IMR-90 (cell line): Measurements from ENCODE around the gene CD320. TPM values are rescaled to one million over a fixed set of nuclear protein-coding genes. Genes with fewer than 3 reads are reported as not detected.

ENCODE experiments used
- ATAC-seq: fragments of 200-7000 bp; cut with Tn5 transposase; 2 replicates; pipeline ENCODE4 v1.9.1; 2020; ENCODE audit warnings: low read depth, mild to moderate bottlenecking, moderate library complexity
- BruUV-seq: library from RNA; stranded (reverse); fragments of 400-500 nt; replicated peaks from 2 replicates; lab custom pipeline; 2021; lab: Mats Ljungman, UMichigan
- CTCF ChIA-PET: fragments of 300-600 bp; formaldehyde crosslinking; extraction: SDS; loops from one replicate; lab custom pipeline; 2021; ENCODE audit warnings: antibody characterized with exemption; lab: Yijun Ruan, JAX
- POLR2A ChIA-PET: fragments of 300-600 bp; sonication (Branson Sonifier 250); formaldehyde crosslinking; loops from one replicate; lab custom pipeline; 2022; ENCODE audit warnings: antibody characterized with exemption; ENCODE audit not compliant: unreplicated experiment; lab: Charles Lee
- DNase-seq: peaks from one replicate; pipeline ENCODE4 v3.0.0; 2013
- H2AFZ ChIP-seq: replicated peaks from 2 replicates; pipeline ENCODE3; 2013; ENCODE audit warnings: low read length, mild to moderate bottlenecking; ENCODE audit not compliant: poor library complexity
- H2AK5ac ChIP-seq: 2 replicates; pipeline ENCODE4 v1.6.1; 2013; ENCODE audit warnings: low read depth, low read length, inconsistent platforms
- H2AK9ac ChIP-seq: replicated peaks from 2 replicates; pipeline ENCODE3; 2013; ENCODE audit warnings: mild to moderate bottlenecking, low read depth, low read length, moderate library complexity; ENCODE audit not compliant: poor library complexity
- H2BK120ac ChIP-seq: 2 replicates; pipeline ENCODE4 v1.6.1; 2013; ENCODE audit warnings: low read depth, low read length, inconsistent platforms
- H2BK15ac ChIP-seq: 3 replicates; pipeline ENCODE4 v1.6.1; 2013; ENCODE audit warnings: low read depth, low read length, inconsistent platforms
- H2BK20ac ChIP-seq: 2 replicates; pipeline ENCODE4 v1.6.1; 2013; ENCODE audit warnings: low read depth, mild to moderate bottlenecking, inconsistent platforms, low read length, moderate library complexity
- H2BK5ac ChIP-seq: 2 replicates; pipeline ENCODE4 v1.6.1; 2013; ENCODE audit warnings: mild to moderate bottlenecking, low read depth, low read length, inconsistent platforms; ENCODE audit not compliant: poor library complexity, severe bottlenecking
- H3K14ac ChIP-seq: replicated peaks from 2 replicates; pipeline ENCODE4 v1.6.1; 2013; ENCODE audit warnings: low read depth, low read length, inconsistent platforms
- H3K18ac ChIP-seq: 2 replicates; pipeline ENCODE4 v1.6.1; 2013; ENCODE audit warnings: low read depth, low read length, control low read depth
- H3K23ac ChIP-seq: 2 replicates; pipeline ENCODE4 v1.6.1; 2013; ENCODE audit warnings: low read depth, low read length, inconsistent platforms
- H3K27ac ChIP-seq: 2 replicates; pipeline ENCODE4 v1.5.1; 2013; ENCODE audit warnings: mild to moderate bottlenecking, control low read depth, low read length; ENCODE audit not compliant: insufficient read depth
- H3K27me3 ChIP-seq: 2 replicates; pipeline ENCODE4 v1.6.1; 2013; ENCODE audit warnings: low read length; ENCODE audit not compliant: control insufficient read depth, insufficient read depth
- H3K36me3 ChIP-seq: 2 replicates; pipeline ENCODE4 v1.6.1; 2013; ENCODE audit warnings: low read length, mixed read lengths; ENCODE audit not compliant: control insufficient read depth, insufficient read depth
- H3K4ac ChIP-seq: 2 replicates; pipeline ENCODE4 v1.6.1; 2013; ENCODE audit warnings: low read depth, low read length, inconsistent platforms
- H3K4me1 ChIP-seq: 2 replicates; pipeline ENCODE4 v1.6.1; 2013; ENCODE audit warnings: low read length, mixed read lengths; ENCODE audit not compliant: control insufficient read depth, insufficient read depth
- H3K4me2 ChIP-seq: 2 replicates; pipeline ENCODE4 v1.6.1; 2013; ENCODE audit warnings: low read depth, mild to moderate bottlenecking, control low read depth, low read length, moderate library complexity
- H3K4me3 ChIP-seq: 2 replicates; pipeline ENCODE4 v1.5.1; 2013; ENCODE audit warnings: low read depth, mild to moderate bottlenecking, control low read depth, low read length, moderate library complexity; ENCODE audit not compliant: insufficient read depth
- H3K56ac ChIP-seq: 2 replicates; pipeline ENCODE4 v1.6.1; 2013; ENCODE audit warnings: low read length, inconsistent platforms; ENCODE audit not compliant: insufficient read depth; ENCODE audit errors: extremely low read depth
- H3K79me1 ChIP-seq, 2 experiments: 2 replicates each; pipeline ENCODE4 v1.6.1; 2013; ENCODE audit warnings: low read length in 2 of 2, inconsistent platforms in 1 of 2, low read depth in 1 of 2
- H3K9ac ChIP-seq: 2 replicates; pipeline ENCODE4 v1.6.1; 2013; ENCODE audit warnings: low read depth, low read length, control low read depth
- H3K9me1 ChIP-seq: 2 replicates; pipeline ENCODE4 v1.6.1; 2013; ENCODE audit warnings: low read length, inconsistent platforms; ENCODE audit not compliant: insufficient read depth
- H3K9me3 ChIP-seq: 2 replicates; pipeline ENCODE4 v1.6.1; 2013; ENCODE audit warnings: low read length; ENCODE audit not compliant: control insufficient read depth, insufficient read depth
- H4K20me1 ChIP-seq: 2 replicates; pipeline ENCODE4 v1.6.1; 2013; ENCODE audit warnings: low read length, inconsistent platforms; ENCODE audit not compliant: insufficient read depth
- H4K5ac ChIP-seq: 2 replicates; pipeline ENCODE4 v1.6.1; 2013; ENCODE audit warnings: mild to moderate bottlenecking, low read depth, low read length, control low read depth
- H4K8ac ChIP-seq, 2 experiments: 2 replicates each; pipeline ENCODE4 v1.6.1; 2013; ENCODE audit warnings: low read depth in 2 of 2, low read length in 2 of 2, control low read depth in 1 of 2, inconsistent platforms in 1 of 2
- H4K91ac ChIP-seq: 2 replicates; pipeline ENCODE4 v1.6.1; 2013; ENCODE audit warnings: low read depth, low read length, inconsistent platforms; ENCODE audit not compliant: insufficient read depth
- BHLHE40 ChIP-seq: fragments of 150-350 bp; IDR thresholded peaks from 2 replicates; pipeline ENCODE4 v1.6.1; 2016; ENCODE audit warnings: mild to moderate bottlenecking, low read depth, low read length
- CEBPB ChIP-seq: IDR thresholded peaks from 2 replicates; pipeline ENCODE4 v1.6.1; 2012; ENCODE audit warnings: low read depth, low read length, improper control_type of control experiment
- CHD1 ChIP-seq: IDR thresholded peaks from 2 replicates; pipeline ENCODE4 v1.6.1; 2012; ENCODE audit warnings: low read depth, low read length, improper control_type of control experiment
- CTCF ChIP-seq: conservative IDR thresholded peaks from 2 replicates; pipeline ENCODE4 v1.5.1; 2012; ENCODE audit warnings: mild to moderate bottlenecking, low read depth, low read length, improper control_type of control experiment
- ELK1 ChIP-seq: fragments of 150-350 bp; IDR thresholded peaks from 2 replicates; pipeline ENCODE4 v1.6.1; 2016; ENCODE audit warnings: low read depth, mild to moderate bottlenecking, low read length, moderate library complexity, borderline replicate concordance
- FOS ChIP-seq: fragments of 150-350 bp; IDR thresholded peaks from 2 replicates; pipeline ENCODE4 v1.6.1; 2016; ENCODE audit warnings: low read depth, low read length
- MAFK ChIP-seq: IDR thresholded peaks from 2 replicates; pipeline ENCODE4 v1.6.1; 2012; ENCODE audit warnings: low read depth, low read length, improper control_type of control experiment
- MAZ ChIP-seq: IDR thresholded peaks from 2 replicates; pipeline ENCODE4 v1.6.1; 2012; ENCODE audit warnings: low read depth, mild to moderate bottlenecking, low read length, improper control_type of control experiment, moderate library complexity, borderline replicate concordance
- MXI1 ChIP-seq: IDR thresholded peaks from 2 replicates; pipeline ENCODE4 v1.6.1; 2012; ENCODE audit warnings: low read depth, mild to moderate bottlenecking, low read length, moderate library complexity, borderline replicate concordance
- NFE2L2 ChIP-seq: fragments of 150-350 bp; IDR thresholded peaks from 2 replicates; pipeline ENCODE4 v1.6.1; 2016; ENCODE audit warnings: low read depth, mild to moderate bottlenecking, low read length
- POLR2A ChIP-seq: IDR thresholded peaks from 2 replicates; pipeline ENCODE4 v1.6.1; 2012; ENCODE audit warnings: mild to moderate bottlenecking, low read depth, low read length
- RAD21 ChIP-seq: IDR thresholded peaks from 2 replicates; pipeline ENCODE4 v1.6.1; 2012; ENCODE audit warnings: low read length, improper control_type of control experiment
- RCOR1 ChIP-seq: IDR thresholded peaks from 2 replicates; pipeline ENCODE4 v1.6.1; 2012; ENCODE audit warnings: mild to moderate bottlenecking, low read length, improper control_type of control experiment; ENCODE audit not compliant: insufficient replicate concordance
- RFX5 ChIP-seq: IDR thresholded peaks from 2 replicates; pipeline ENCODE4 v1.8.0; 2012; ENCODE audit warnings: low read depth, mild to moderate bottlenecking, low read length, moderate library complexity
- SMC3 ChIP-seq: fragments of 150-350 bp; IDR thresholded peaks from 2 replicates; pipeline ENCODE4 v1.6.1; 2016; ENCODE audit warnings: low read depth, mild to moderate bottlenecking, antibody characterized with exemption, low read length, moderate library complexity
- USF2 ChIP-seq: fragments of 150-350 bp; IDR thresholded peaks from 2 replicates; pipeline ENCODE4 v1.6.1; 2017; ENCODE audit warnings: mild to moderate bottlenecking, antibody characterized with exemption, low read length, low read depth
- WGBS, 2 experiments: methylation state at CpG; one replicate each; pipeline versions ENCODE4 v1.1.5 to v1.1.7; 2013; ENCODE audit warnings: missing lambda C conversion rate in 2 of 2; ENCODE audit not compliant: insufficient read length in 1 of 2; ENCODE audit errors: extremely low coverage in 2 of 2; 5-methylcytosine and 5-hydroxymethylcytosine counted together
- dilution Hi-C: fragments of 300-500 bp; cut with HindIII; formaldehyde crosslinking; loops from one replicate; pipeline ENCODE4 v1.14.3; 2018; ENCODE audit warnings: low sequenced_read_pairs; ENCODE audit not compliant: unreplicated experiment
- in situ Hi-C: fragments of 300-500 bp; cut with MboI; formaldehyde crosslinking; loops from 3 replicates; pipeline ENCODE4 v1.14.3; 2019; ENCODE audit warnings: low sequenced_read_pairs, inconsistent platforms, mixed read lengths
- intact Hi-C: fragments of 100-400 bp; cut with micrococcal nuclease; formaldehyde crosslinking; loops from 2 replicates; pipeline ENCODE4 v1.10.0; 2022
- polyA plus RNA-seq, 3 experiments: library from polyadenylated mRNA; depleted of rRNA; stranded (reverse); fragments of >200 nt; gene quantifications; 2 replicates each; pipeline ENCODE4 v1.2.3, GENCODE V29; 2012; ENCODE audit warnings: low replicate concordance in 1 of 3
- total RNA-seq: library from RNA; depleted of rRNA; stranded (reverse); fragments of >200 nt; gene quantifications from 2 replicates; pipeline ENCODE4 v1.2.3, GENCODE V29; 2012

Gene CD320
- total and polyA plus RNA-seq, 2 of the 4 experiments (the other 2 are of a cell fraction), result 13.3 to 78.5 TPM

GRCh38 chr19:8259922-8260247 is 48.3 kb downstream of the CD320 start:
- ATAC-seq (no peak), DNase-seq (no peak)
- no peaks in the 10 kb centered on the region for H3K79me1 ChIP-seq
- no peak overlapping the region for H3K14ac ChIP-seq
- H3K4me3 ChIP-seq, result no peak overlapping the region
- no peak overlapping the region for H3K9ac ChIP-seq
- H3K4me1 ChIP-seq, result no peaks in the 10 kb centered on the region
- dilution Hi-C loops, result no loop called here
- no peak overlapping the region for H3K56ac ChIP-seq
- H2AK5ac ChIP-seq, result no peak overlapping the region
- H4K8ac ChIP-seq, result no peak overlapping the region
- H3K18ac ChIP-seq, result no peak overlapping the region
- H4K20me1 ChIP-seq, result no peaks in the 10 kb centered on the region
- H2BK5ac ChIP-seq, result no peak overlapping the region
- H2AK9ac ChIP-seq, result no peak overlapping the region
- H2BK120ac ChIP-seq, result no peak overlapping the region
- H3K9me1 ChIP-seq, result no peaks in the 10 kb centered on the region
- H2BK15ac ChIP-seq, result no peak overlapping the region
- no peak for TF ChIP-seq CTCF
- TF ChIP-seq RAD21, result no peak
- no peak for TF ChIP-seq USF2
- TF ChIP-seq POLR2A, result no peak
- TF ChIP-seq MXI1, result no peak
- no peak for TF ChIP-seq CEBPB
- no peak for TF ChIP-seq SMC3
- TF ChIP-seq ELK1, result no peak
- TF ChIP-seq BHLHE40, result no peak
- TF ChIP-seq MAFK, result no peak
- no peak for TF ChIP-seq RCOR1
- no peak for TF ChIP-seq FOS
- TF ChIP-seq CHD1, result no peak
- TF ChIP-seq MAZ, result no peak
- TF ChIP-seq NFE2L2, result no peak
- TF ChIP-seq RFX5, result no peak
- BruUV-seq, result no TSS peak
- H4K5ac ChIP-seq, result no peak overlapping the region
- intact Hi-C loops, result loop anchor here (10.0 kb wide), 2 partner anchors 255 to 325 kb away; partner anchors contain the start of gene ELAVL1
- no peaks in the 10 kb centered on the region for H3K9me3 ChIP-seq
- ChIA-PET CTCF (no interaction called here), POLR2A (no interaction called here)
- in situ Hi-C loops, result loop anchor here (10.0 kb wide), 1 partner anchor 285 kb away; no protein-coding TSS in a partner anchor
- H3K27ac ChIP-seq, result no peak overlapping the region
- H3K4me2 ChIP-seq, result no peak overlapping the region
- H4K91ac ChIP-seq, result no peak overlapping the region
- H3K36me3 ChIP-seq, result peaks cover 6% of the 10 kb centered on the region; the same call in 1 of the 2 replicates
- H3K4ac ChIP-seq, result no peak overlapping the region
- no CpG with 5 or more reads among the region's 3 CpGs for WGBS, 2 experiments
- no peak overlapping the region for H3K23ac ChIP-seq
- no peak overlapping the region for H2BK20ac ChIP-seq
- H3K27me3 ChIP-seq, result no peaks in the 10 kb centered on the region
- no peak overlapping the region for H2AFZ ChIP-seq
